SK-N-SH (cell line): ENCODE measurements around the gene SZT2. TPM values are rescaled to one million over a fixed set of nuclear protein-coding genes. Genes with fewer than 3 reads are reported as not detected.

ENCODE experiments used
- CTCF ChIA-PET: fragments of 300-600, 350-600 bp; formaldehyde crosslinking; extraction: SDS; loops from one replicate; lab custom pipeline; 2021; lab: Yijun Ruan, JAX
- POLR2A ChIA-PET: fragments of 350-600 bp; sonication (Branson Sonifier 250); formaldehyde crosslinking; extraction: SDS; loops from one replicate; lab custom pipeline; 2020; ENCODE audit warnings: antibody characterized with exemption, inconsistent platforms; lab: Yijun Ruan, JAX
- DNase-seq: peaks from one replicate; pipeline ENCODE4 v3.0.0; 2012
- H2AFZ ChIP-seq: fragments of 200-600 bp; sonication (generic); 2 replicates; pipeline ENCODE4 v1.8.1; 2016; ENCODE audit warnings: antibody characterized with exemption, mild to moderate bottlenecking, low read depth
- H3F3A ChIP-seq: fragments of 200-600 bp; sonication (generic); replicated peaks from 2 replicates; pipeline ENCODE3; 2016; ENCODE audit warnings: antibody characterized with exemption, mild to moderate bottlenecking; ENCODE audit not compliant: insufficient read depth
- H3K27ac ChIP-seq, 2 experiments: fragments of 200-500 bp in 1 of 2; fragments of 200-600 bp in 1 of 2; sonication (Bioruptor generic) in 1 of 2; sonication (generic), shearing (Covaris generic) in 1 of 2; 2 replicates each; pipeline versions ENCODE4 v1.5.1 to v1.6.1; 2014 to 2016; ENCODE audit warnings: low read depth in 2 of 2, inconsistent platforms in 1 of 2, low read length in 1 of 2, mild to moderate bottlenecking in 1 of 2, mixed read lengths in 1 of 2
- H3K27me3 ChIP-seq: fragments of 200-600 bp; sonication (generic), shearing (Covaris generic); 2 replicates; pipeline ENCODE4 v1.6.1; 2016; ENCODE audit warnings: mixed run types; ENCODE audit not compliant: insufficient read depth
- H3K36me3 ChIP-seq, 2 experiments: fragments of 200-500 bp in 1 of 2; fragments of 200-600 bp in 1 of 2; sonication (Bioruptor generic) in 1 of 2; sonication (generic) in 1 of 2; replicated peaks in 1 of 2; 2 replicates each; pipeline versions ENCODE3 to v1.5.1; 2014 to 2016; ENCODE audit warnings: low read length in 1 of 2, mild to moderate bottlenecking in 1 of 2; ENCODE audit not compliant: insufficient read depth in 2 of 2, control insufficient read depth in 1 of 2
- H3K4me1 ChIP-seq, 2 experiments: fragments of 200-500 bp in 1 of 2; fragments of 200-600 bp in 1 of 2; sonication (Bioruptor generic) in 1 of 2; sonication (generic), shearing (Covaris generic) in 1 of 2; 2 replicates each; pipeline versions ENCODE4 v1.5.1 to v1.6.1; 2014 to 2016; ENCODE audit warnings: low read depth in 1 of 2, low read length in 1 of 2, mixed run types in 1 of 2; ENCODE audit not compliant: insufficient read depth in 2 of 2, control insufficient read depth in 1 of 2
- H3K4me2 ChIP-seq: fragments of 200-600 bp; sonication (generic), shearing (Covaris generic); 2 replicates; pipeline ENCODE4 v1.6.1; 2017; ENCODE audit warnings: mixed run types
- H3K4me3 ChIP-seq, 2 experiments: fragments of 200-500 bp in 1 of 2; fragments of 200-600 bp in 1 of 2; sonication (Bioruptor generic) in 1 of 2; sonication (generic), shearing (Covaris generic) in 1 of 2; 2 replicates each; pipeline versions ENCODE4 v1.5.1 to v1.8.1; 2014 to 2016; ENCODE audit warnings: low read depth in 2 of 2, inconsistent platforms in 1 of 2, low read length in 1 of 2, mild to moderate bottlenecking in 1 of 2, mixed read lengths in 1 of 2, moderate library complexity in 1 of 2
- H3K79me2 ChIP-seq: fragments of 200-600 bp; sonication (generic); 2 replicates; pipeline ENCODE4 v1.8.1; 2017; ENCODE audit warnings: mild to moderate bottlenecking; ENCODE audit not compliant: insufficient read depth
- H3K9ac ChIP-seq: fragments of 200-600 bp; sonication (generic); 2 replicates; pipeline ENCODE4 v1.6.1; 2017; ENCODE audit warnings: mixed run types
- H3K9me2 ChIP-seq: fragments of 200-600 bp; sonication (generic); 2 replicates; pipeline ENCODE4 v1.6.1; 2017; ENCODE audit warnings: mixed run types
- H3K9me3 ChIP-seq: fragments of 200-600 bp; sonication (generic); 2 replicates; pipeline ENCODE4 v1.6.1; 2017; ENCODE audit warnings: mixed run types, mild to moderate bottlenecking, moderate library complexity
- H4K20me1 ChIP-seq: fragments of 200-600 bp; sonication (generic); 2 replicates; pipeline ENCODE4 v1.6.1; 2017; ENCODE audit warnings: mild to moderate bottlenecking, mixed run types; ENCODE audit not compliant: insufficient read depth
- EZH2phosphoT487 ChIP-seq: fragments of 200-600 bp; sonication (generic); IDR thresholded peaks from 2 replicates; pipeline ENCODE4 v1.6.1; 2017; ENCODE audit warnings: low read depth, mixed run types, mild to moderate bottlenecking, antibody characterized with exemption, moderate library complexity, borderline replicate concordance
- FOSL2 ChIP-seq: IDR thresholded peaks from 2 replicates; pipeline ENCODE4 v1.4.0; 2012; ENCODE audit warnings: low read depth, mild to moderate bottlenecking, moderate library complexity, borderline replicate concordance
- FOXJ3 ChIP-seq: sonication (generic); formaldehyde crosslinking; IDR thresholded peaks from 2 replicates; pipeline ENCODE4 v1.5.1; 2020; ENCODE audit warnings: mild to moderate bottlenecking, missing genetic modification reagents
- GABPA ChIP-seq: IDR thresholded peaks from 2 replicates; pipeline ENCODE4 v1.4.0; 2012; ENCODE audit warnings: low read depth, mild to moderate bottlenecking
- GATA2 ChIP-seq: sonication (generic); formaldehyde crosslinking; IDR thresholded peaks from 2 replicates; pipeline ENCODE4 v1.5.0; 2020; ENCODE audit warnings: mild to moderate bottlenecking, missing genetic modification reagents
- IRF3 ChIP-seq: fragments of 150-350 bp; IDR thresholded peaks from 2 replicates; pipeline ENCODE4 v1.6.1; 2016; ENCODE audit warnings: mild to moderate bottlenecking, low read depth, low read length
- JUND ChIP-seq: IDR thresholded peaks from 2 replicates; pipeline ENCODE4 v1.4.0; 2012
- MXI1 ChIP-seq: IDR thresholded peaks from 2 replicates; pipeline ENCODE4 v1.6.1; 2012; ENCODE audit warnings: mild to moderate bottlenecking, low read depth, low read length, improper control_type of control experiment
- NFIC ChIP-seq: IDR thresholded peaks from 2 replicates; pipeline ENCODE4 v1.4.0; 2012; ENCODE audit warnings: borderline replicate concordance
- NRF1 ChIP-seq: IDR thresholded peaks from 2 replicates; pipeline ENCODE4 v1.6.1; 2012; ENCODE audit warnings: low read depth, mild to moderate bottlenecking, low read length
- POLR2AphosphoS5 ChIP-seq: IDR thresholded peaks from 2 replicates; pipeline ENCODE4 v1.6.1; 2012; ENCODE audit warnings: low read depth, low read length
- RAD21 ChIP-seq: IDR thresholded peaks from 2 replicates; pipeline ENCODE4 v1.6.1; 2012; ENCODE audit warnings: mild to moderate bottlenecking, low read length
- RCOR1 ChIP-seq: fragments of 150-350 bp; IDR thresholded peaks from 2 replicates; pipeline ENCODE4 v1.6.1; 2017; ENCODE audit warnings: antibody characterized with exemption, low read length
- RFX5 ChIP-seq: IDR thresholded peaks from 2 replicates; pipeline ENCODE4 v1.6.1; 2012; ENCODE audit warnings: mild to moderate bottlenecking, improper control_type of control experiment, low read length
- RXRA ChIP-seq: IDR thresholded peaks from 2 replicates; pipeline ENCODE4 v1.4.0; 2012; ENCODE audit warnings: low read depth, mild to moderate bottlenecking, borderline replicate concordance
- SIN3A ChIP-seq: IDR thresholded peaks from 2 replicates; pipeline ENCODE4 v1.6.1; 2012; ENCODE audit warnings: low read depth, mild to moderate bottlenecking, low read length, moderate library complexity, borderline replicate concordance
- USF1 ChIP-seq: IDR thresholded peaks from 2 replicates; pipeline ENCODE4 v1.4.0; 2012; ENCODE audit warnings: low read depth, borderline replicate concordance
- USF2 ChIP-seq: fragments of 150-350 bp; IDR thresholded peaks from 2 replicates; pipeline ENCODE4 v1.6.1; 2017; ENCODE audit warnings: antibody characterized with exemption, low read length, low read depth, borderline replicate concordance
- WGBS: methylation state at CpG from one replicate; pipeline ENCODE4 v1.1.6; 2017; ENCODE audit warnings: low lambda C conversion rate; 5-methylcytosine and 5-hydroxymethylcytosine counted together
- polyA plus RNA-seq, 3 experiments: library from polyadenylated mRNA; depleted of rRNA; stranded (reverse); fragments of >200 nt; gene quantifications; 2 replicates each; pipeline ENCODE4 v1.2.3, GENCODE V29; 2012
- TF ChIP-seq, protein P1 (sequence below): IDR thresholded peaks from 2 replicates; pipeline ENCODE4 v1.4.0; 2012; ENCODE audit warnings: low read depth
- TF ChIP-seq, protein P2 (sequence below): IDR thresholded peaks from 2 replicates; pipeline ENCODE4 v1.4.0; 2012; ENCODE audit warnings: low read depth, borderline replicate concordance

SZT2 gene
- polyA plus RNA-seq, 1 of the 3 experiments (the other 2 are of a cell fraction), result 12.9 TPM

DNA sequence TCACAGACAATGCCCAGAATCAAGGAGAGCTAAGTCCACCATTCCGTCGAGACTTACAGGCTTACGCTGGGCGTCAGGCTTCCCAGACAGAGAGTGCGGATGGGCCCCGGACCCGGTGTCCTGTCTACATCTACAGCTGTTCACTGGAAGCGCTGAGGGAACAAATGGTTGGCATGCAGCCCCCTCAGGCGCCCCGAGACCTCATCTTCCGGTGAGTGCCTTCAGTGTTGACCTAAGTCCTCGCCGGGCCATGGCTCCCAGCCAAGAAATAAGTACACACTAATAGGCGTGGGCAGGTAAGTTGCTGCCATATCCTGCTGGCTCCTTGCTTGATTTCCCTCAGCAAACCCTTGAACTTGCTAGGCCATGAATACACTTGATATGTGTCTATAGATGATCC is 37.8 kb downstream of the SZT2 start:
- no peak overlapping the region for H3K4me2 ChIP-seq
- H3K27ac ChIP-seq, result no peak overlapping the region
- H3K79me2 ChIP-seq, result no peaks in the 10 kb centered on the region
- POLR2A ChIA-PET, result interaction anchor here (1.9 kb wide), 1 partner anchor 9 kb away, joined by 5 read pairs; no protein-coding TSS in a partner anchor
- no peaks in the 10 kb centered on the region for H3K27me3 ChIP-seq
- H3K9ac ChIP-seq, result no peak overlapping the region
- no peaks in the 10 kb centered on the region for H3K9me3 ChIP-seq
- H3K4me3 ChIP-seq, result no peak overlapping the region
- no peaks in the 10 kb centered on the region for H4K20me1 ChIP-seq
- peaks cover 23 to 86% of the 10 kb centered on the region in 2 experiments for H3K36me3 ChIP-seq
- no peak overlapping the region for H2AFZ ChIP-seq
- no peak for TF ChIP-seq POLR2AphosphoS5
- TF ChIP-seq NRF1, result no peak
- no peak for TF ChIP-seq RFX5
- TF ChIP-seq, protein P1, sequence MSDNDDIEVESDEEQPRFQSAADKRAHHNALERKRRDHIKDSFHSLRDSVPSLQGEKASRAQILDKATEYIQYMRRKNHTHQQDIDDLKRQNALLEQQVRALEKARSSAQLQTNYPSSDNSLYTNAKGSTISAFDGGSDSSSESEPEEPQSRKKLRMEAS, result no peak
- no peak for TF ChIP-seq RXRA
- TF ChIP-seq SIN3A, result no peak
- no peak for TF ChIP-seq FOSL2
- no peak for TF ChIP-seq GATA2 (CRISPR knock-in tag)
- TF ChIP-seq JUND, result no peak
- no peak for TF ChIP-seq MXI1
- no peak for TF ChIP-seq RAD21
- TF ChIP-seq RCOR1, result no peak
- TF ChIP-seq NFIC, result no peak
- no peak for TF ChIP-seq FOXJ3 (CRISPR knock-in tag)
- no peak for TF ChIP-seq IRF3
- TF ChIP-seq USF2, result no peak
- no peak for TF ChIP-seq GABPA
- TF ChIP-seq USF1, result no peak
- TF ChIP-seq, protein P2, sequence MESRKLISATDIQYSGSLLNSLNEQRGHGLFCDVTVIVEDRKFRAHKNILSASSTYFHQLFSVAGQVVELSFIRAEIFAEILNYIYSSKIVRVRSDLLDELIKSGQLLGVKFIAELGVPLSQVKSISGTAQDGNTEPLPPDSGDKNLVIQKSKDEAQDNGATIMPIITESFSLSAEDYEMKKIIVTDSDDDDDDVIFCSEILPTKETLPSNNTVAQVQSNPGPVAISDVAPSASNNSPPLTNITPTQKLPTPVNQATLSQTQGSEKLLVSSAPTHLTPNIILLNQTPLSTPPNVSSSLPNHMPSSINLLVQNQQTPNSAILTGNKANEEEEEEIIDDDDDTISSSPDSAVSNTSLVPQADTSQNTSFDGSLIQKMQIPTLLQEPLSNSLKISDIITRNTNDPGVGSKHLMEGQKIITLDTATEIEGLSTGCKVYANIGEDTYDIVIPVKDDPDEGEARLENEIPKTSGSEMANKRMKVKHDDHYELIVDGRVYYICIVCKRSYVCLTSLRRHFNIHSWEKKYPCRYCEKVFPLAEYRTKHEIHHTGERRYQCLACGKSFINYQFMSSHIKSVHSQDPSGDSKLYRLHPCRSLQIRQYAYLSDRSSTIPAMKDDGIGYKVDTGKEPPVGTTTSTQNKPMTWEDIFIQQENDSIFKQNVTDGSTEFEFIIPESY, result no peak
- no peak for TF ChIP-seq EZH2phosphoT487
- no peak for DNase-seq
- no peaks in the 10 kb centered on the region for H3K4me1 ChIP-seq
- H3K9me2 ChIP-seq, result no peaks in the 10 kb centered on the region
- 97% methylated on average over 12 of the region's 14 CpGs for WGBS
- CTCF ChIA-PET, result interaction anchor here (1.1 kb wide), 1 partner anchor 200 kb away, joined by 3 read pairs; no protein-coding TSS in a partner anchor
- no peaks in the 10 kb centered on the region for H3F3A ChIP-seq
